H1 (cell line): ENCODE measurements around the gene DPPA5.

Source experiments
- POLR2AphosphoS5 ChIP-seq: IDR thresholded peaks from 2 replicates; pipeline ENCODE4 v1.6.1; 2011; ENCODE audit warnings: low read depth, low read length
- TF ChIP-seq, protein P1 (sequence below), 3 experiments: IDR thresholded peaks; 1 replicate in 2 of 3; 2 replicates in 1 of 3; pipeline versions ENCODE4 v1.5.1 to v1.6.1; 2011; ENCODE audit warnings: low read length in 3 of 3, mild to moderate bottlenecking in 3 of 3, inconsistent platforms in 2 of 3, low read depth in 1 of 3, moderate library complexity in 1 of 3; ENCODE audit not compliant: insufficient read depth in 1 of 3; ENCODE audit errors: control extremely low read depth in 1 of 3

DNA sequence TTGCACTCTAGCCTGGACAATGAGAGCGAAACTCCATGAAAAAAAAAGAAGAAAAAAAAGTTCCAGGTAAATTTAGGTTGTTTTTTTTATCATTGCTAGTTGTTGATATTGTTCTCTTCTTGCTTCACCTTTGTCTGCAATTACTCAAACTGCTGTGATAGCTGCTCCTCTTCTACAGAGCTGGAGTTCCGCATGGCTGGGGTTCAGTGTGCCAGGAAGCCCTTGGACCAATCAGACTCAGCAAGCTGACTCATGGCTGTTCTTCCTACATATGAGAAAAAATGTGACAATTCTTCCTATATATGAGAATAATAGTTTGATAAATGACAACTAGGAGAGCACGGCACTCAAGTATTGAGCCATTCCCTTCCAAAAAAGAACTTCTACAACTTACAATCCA is 28.4 kb downstream of the DPPA5 start:
- TF ChIP-seq, protein P1, sequence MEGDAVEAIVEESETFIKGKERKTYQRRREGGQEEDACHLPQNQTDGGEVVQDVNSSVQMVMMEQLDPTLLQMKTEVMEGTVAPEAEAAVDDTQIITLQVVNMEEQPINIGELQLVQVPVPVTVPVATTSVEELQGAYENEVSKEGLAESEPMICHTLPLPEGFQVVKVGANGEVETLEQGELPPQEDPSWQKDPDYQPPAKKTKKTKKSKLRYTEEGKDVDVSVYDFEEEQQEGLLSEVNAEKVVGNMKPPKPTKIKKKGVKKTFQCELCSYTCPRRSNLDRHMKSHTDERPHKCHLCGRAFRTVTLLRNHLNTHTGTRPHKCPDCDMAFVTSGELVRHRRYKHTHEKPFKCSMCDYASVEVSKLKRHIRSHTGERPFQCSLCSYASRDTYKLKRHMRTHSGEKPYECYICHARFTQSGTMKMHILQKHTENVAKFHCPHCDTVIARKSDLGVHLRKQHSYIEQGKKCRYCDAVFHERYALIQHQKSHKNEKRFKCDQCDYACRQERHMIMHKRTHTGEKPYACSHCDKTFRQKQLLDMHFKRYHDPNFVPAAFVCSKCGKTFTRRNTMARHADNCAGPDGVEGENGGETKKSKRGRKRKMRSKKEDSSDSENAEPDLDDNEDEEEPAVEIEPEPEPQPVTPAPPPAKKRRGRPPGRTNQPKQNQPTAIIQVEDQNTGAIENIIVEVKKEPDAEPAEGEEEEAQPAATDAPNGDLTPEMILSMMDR (IDR thresholded peaks at IDR 0.05; ENCODE audit: control extremely low read depth in 1 of 3, insufficient read depth in 1 of 3, low read depth in 1 of 3, low read length in 3 of 3), result no peak
- no peak for TF ChIP-seq POLR2AphosphoS5
